ENCODE results near the gene KCTD5.
"Not testable (repeated sequence)": the region's sequence is repeated elsewhere in the genome, so short reads cannot be mapped to it uniquely, and the experiment has no call there.

Gene KCTD5

GRCh38 chr16:2686912-2687507 is 4.7 kb downstream of the KCTD5 start:
- no peak overlapping the region for H3K4me3 ChIP-seq (ENCODE audit: low read depth, low read length)
- no peak for TF ChIP-seq CTCF (IDR thresholded peaks at IDR 0.05; ENCODE audit: low read depth, low read length)
- DNase-seq (ENCODE audit: low read depth, low spot score) = no peak
- in situ Hi-C loops (cut with HindIII; ENCODE audit: low sequenced_read_pairs) = no loop called here

- H3K4me3 ChIP-seq (ENCODE audit: low read depth, low read length) = no peak overlapping the region
- DNase-seq (ENCODE audit: low read depth, low spot score) = no peak
- in situ Hi-C loops (cut with HindIII; ENCODE audit: low sequenced_read_pairs) = no loop called here
- TF ChIP-seq CTCF (IDR thresholded peaks at IDR 0.05; ENCODE audit: low read depth, low read length) = no peak
These were observed 5.4 kb downstream of the KCTD5 start for GRCh38 chr16:2687531-2688308.

GRCh38 chr16:2689422-2689821 is 7.1 kb downstream of the KCTD5 start:
- H3K4me3 ChIP-seq (ENCODE audit: low read depth, low read length); in situ Hi-C loops (cut with HindIII; ENCODE audit: low sequenced_read_pairs); DNase-seq (ENCODE audit: low read depth, low spot score): not testable (repeated sequence)

- in situ Hi-C loops (cut with HindIII; ENCODE audit: low sequenced_read_pairs) = no loop called here
- TF ChIP-seq CTCF (IDR thresholded peaks at IDR 0.05; ENCODE audit: low read depth, low read length) = no peak
- DNase-seq (ENCODE audit: low read depth, low spot score) = no peak
- H3K4me3 ChIP-seq (ENCODE audit: low read depth, low read length) = no peak overlapping the region
These were observed 7.9 kb downstream of the KCTD5 start for GRCh38 chr16:2689968-2690801.

GRCh38 chr16:2690852-2691251 is 8.5 kb downstream of the KCTD5 start:
- no peak overlapping the region for H3K4me3 ChIP-seq (ENCODE audit: low read depth, low read length)
- no peak for DNase-seq (ENCODE audit: low read depth, low spot score)
- in situ Hi-C loops (cut with HindIII; ENCODE audit: low sequenced_read_pairs) = no loop called here
- no peak for TF ChIP-seq CTCF (IDR thresholded peaks at IDR 0.05; ENCODE audit: low read depth, low read length)

GRCh38 chr16:2691491-2692248 is 9.3 kb downstream of the KCTD5 start:
- in situ Hi-C loops (cut with HindIII; ENCODE audit: low sequenced_read_pairs) = no loop called here
- no peak overlapping the region for H3K4me3 ChIP-seq (ENCODE audit: low read depth, low read length)
- DNase-seq (ENCODE audit: low read depth, low spot score) = no peak
- no peak for TF ChIP-seq CTCF (IDR thresholded peaks at IDR 0.05; ENCODE audit: low read depth, low read length)
